ENCODE data around the gene MAP3K5.

The MAP3K5 gene

DNA sequence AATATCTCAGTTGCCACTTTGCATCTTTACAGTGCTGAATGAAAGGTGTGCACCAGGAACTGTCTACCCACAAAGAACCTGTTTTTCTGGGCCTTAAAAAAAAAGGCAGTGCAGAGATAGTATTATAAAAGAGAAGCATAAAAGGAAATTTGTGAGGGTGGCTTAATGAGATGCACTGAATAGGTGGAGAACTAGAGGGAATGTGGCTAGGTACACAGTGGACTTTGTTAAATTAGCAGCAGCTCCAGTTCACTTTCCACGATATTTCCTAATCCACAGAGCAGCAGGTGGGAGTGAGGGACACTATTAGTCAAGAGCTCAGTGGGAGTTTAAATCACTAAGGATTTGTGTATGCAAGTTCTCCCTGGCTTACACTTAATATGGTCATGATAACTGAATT lies 280.9 kb downstream of the MAP3K5 start:
- Histone ChIP-seq H3K9me3 (ENCODE audit: control insufficient read depth, low read length) (no peaks in the 10 kb centered on the region), H3K27me3 (ENCODE audit: control insufficient read depth, insufficient read depth, low read length) (no peaks in the 10 kb centered on the region), H3K36me3 (ENCODE audit: control insufficient read depth, insufficient read depth, low read length) (no peaks in the 10 kb centered on the region), H3K4me3 (ENCODE audit: low read length) (no peak overlapping the region), H3K4me1 (ENCODE audit: control insufficient read depth, insufficient read depth, low read length) (peaks cover 18% of the 10 kb centered on the region), H3K9ac (ENCODE audit: low read length) (no peak overlapping the region)

DNA sequence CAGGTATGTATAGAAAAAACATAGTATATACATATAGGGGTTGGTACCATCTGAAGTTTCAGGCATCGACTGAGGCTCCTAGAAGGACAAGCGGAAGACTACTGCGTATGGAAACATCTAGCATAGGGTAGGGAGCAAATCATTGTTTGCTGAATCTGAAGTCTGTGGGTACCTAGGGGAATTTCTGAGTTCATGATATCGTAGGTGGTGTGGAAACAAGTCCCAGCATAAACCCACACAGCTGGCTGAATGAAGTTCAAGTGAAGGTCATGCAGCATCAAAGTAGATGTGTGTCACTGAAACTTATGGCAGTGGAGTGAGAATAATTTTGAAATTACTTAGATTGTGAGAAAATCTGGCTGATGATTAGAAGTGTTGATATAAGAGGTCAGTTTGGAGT lies 281.5 kb downstream of the MAP3K5 start:
- H3K27me3 ChIP-seq (ENCODE audit: control insufficient read depth, insufficient read depth, low read length), result no peaks in the 10 kb centered on the region
- no peaks in the 10 kb centered on the region for H3K9me3 ChIP-seq (ENCODE audit: control insufficient read depth, low read length)
- no peaks in the 10 kb centered on the region for H3K36me3 ChIP-seq (ENCODE audit: control insufficient read depth, insufficient read depth, low read length)
- no peak overlapping the region for H3K4me3 ChIP-seq (ENCODE audit: low read length)
- no peak overlapping the region for H3K9ac ChIP-seq (ENCODE audit: low read length)
- peaks cover 18% of the 10 kb centered on the region for H3K4me1 ChIP-seq (ENCODE audit: control insufficient read depth, insufficient read depth, low read length)

DNA sequence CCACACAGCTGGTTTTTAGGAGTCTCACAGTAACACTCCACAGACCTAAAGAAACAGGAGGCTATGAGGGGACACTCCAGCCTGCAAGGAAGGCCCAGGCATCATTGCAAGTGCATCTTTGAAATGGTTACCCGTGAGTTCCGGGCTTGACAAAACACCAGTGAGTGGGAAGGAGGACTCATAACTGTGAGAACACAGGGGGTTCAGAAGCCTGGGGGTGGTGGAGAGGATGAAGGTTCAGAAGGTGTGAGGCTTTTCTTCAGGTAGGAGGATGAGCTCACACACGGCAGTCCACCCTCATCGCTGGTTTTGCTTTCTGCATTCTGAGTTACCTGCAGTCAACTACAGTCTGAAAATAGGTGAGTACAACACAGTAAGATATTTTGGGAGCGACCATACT lies 282.0 kb downstream of the MAP3K5 start:
- H3K36me3 ChIP-seq (ENCODE audit: control insufficient read depth, insufficient read depth, low read length), result no peaks in the 10 kb centered on the region
- H3K9ac ChIP-seq (ENCODE audit: low read length), result no peak overlapping the region
- no peaks in the 10 kb centered on the region for H3K27me3 ChIP-seq (ENCODE audit: control insufficient read depth, insufficient read depth, low read length)
- peaks cover 18% of the 10 kb centered on the region for H3K4me1 ChIP-seq (ENCODE audit: control insufficient read depth, insufficient read depth, low read length)
- H3K4me3 ChIP-seq (ENCODE audit: low read length), result no peak overlapping the region
- H3K9me3 ChIP-seq (ENCODE audit: control insufficient read depth, low read length), result no peaks in the 10 kb centered on the region

DNA sequence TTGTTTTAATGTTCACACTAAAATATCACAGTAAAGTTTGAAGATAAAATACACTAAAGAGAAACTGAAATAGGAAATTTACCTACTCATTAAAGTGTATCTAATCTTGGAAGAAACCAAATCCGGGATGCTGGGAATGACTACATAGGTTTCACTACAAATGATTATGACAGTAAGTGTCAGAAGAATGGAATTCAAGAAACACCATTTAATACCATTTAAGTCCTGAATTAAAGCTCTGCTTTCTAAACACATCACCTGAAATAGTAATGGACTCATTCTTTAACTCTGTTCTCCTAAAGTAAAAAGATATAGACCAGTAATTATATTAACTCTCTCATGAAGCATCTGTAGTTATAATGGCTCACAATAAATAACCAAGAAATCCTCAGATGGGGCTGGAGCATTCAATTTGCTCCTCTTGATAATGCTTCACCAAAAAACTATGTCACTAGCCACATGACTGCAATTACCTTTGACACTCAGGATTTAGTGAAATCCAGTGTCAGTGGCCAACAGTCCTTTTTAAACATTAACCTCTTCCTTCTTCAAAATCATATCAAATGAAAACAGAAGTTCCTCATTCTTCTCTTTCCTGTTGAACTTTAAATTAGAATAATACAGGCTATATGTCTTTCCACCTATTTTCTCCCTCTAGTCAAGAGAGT lies 283.4 kb downstream of the MAP3K5 start:
- Histone ChIP-seq H3K4me3 (ENCODE audit: low read length) (no peak overlapping the region), H3K27me3 (ENCODE audit: control insufficient read depth, insufficient read depth, low read length) (no peaks in the 10 kb centered on the region), H3K9me3 (ENCODE audit: control insufficient read depth, low read length) (no peaks in the 10 kb centered on the region), H3K9ac (ENCODE audit: low read length) (no peak overlapping the region), H3K4me1 (ENCODE audit: control insufficient read depth, insufficient read depth, low read length) (peaks cover 18% of the 10 kb centered on the region), H3K36me3 (ENCODE audit: control insufficient read depth, insufficient read depth, low read length) (no peaks in the 10 kb centered on the region)

Data from mucosa of stomach (tissue), 1 donor.